GM19099 (cell line): ENCODE data around the gene CIC.

Experiments used
- POLR2A ChIP-seq: IDR thresholded peaks from 3 replicates; pipeline ENCODE4 v1.6.1; 2011; ENCODE audit warnings: low read depth; ENCODE audit not compliant: insufficient read length; ENCODE audit errors: extremely low read depth

CIC gene

DNA sequence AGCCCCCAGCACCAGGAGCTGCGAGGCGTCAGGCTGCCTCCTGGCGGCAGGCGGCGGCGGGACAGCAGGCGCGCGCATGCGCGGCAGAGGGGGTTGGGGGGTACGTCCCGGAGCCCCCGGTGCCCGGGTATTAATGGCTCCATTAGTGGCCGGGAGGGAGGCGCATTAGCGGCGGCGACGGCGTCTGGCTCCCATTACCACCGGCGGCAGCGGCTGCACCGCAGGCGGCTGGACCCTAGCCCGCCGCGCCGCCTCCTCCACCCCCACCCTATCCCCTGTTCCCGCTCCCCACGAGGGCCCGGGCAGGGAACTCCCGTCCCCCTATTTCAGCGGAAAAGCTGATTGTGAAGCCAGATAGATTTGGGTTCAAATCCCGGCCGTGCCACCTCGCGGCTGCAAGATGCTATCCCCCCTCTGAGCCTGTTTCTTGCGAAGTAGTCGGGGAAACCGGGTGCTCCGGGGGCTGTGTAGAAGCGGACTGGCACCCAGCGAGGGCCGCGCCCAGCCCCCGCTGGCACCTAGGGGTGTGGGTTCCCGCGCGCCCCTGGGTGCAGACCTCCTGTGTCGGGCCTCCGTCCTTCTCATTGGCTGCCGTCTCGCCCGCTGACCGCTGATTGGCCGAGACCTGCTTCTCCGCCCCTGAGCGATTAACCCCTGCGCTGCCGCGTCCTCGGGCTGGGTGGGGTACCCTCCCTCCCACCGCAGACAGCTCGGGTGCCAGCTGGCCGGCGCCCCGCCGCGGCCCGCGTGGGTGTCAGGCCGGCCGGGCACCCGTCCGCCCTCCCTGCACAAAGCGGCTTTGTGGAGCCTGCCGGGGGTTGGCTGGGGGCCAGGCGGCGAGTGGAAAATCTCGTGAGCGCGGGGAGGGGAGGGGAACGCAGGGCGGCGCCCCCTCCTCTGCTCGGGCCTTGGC lies 11.1 kb downstream of the CIC start:
- TF ChIP-seq POLR2A = peak; percentile 66

- no peak for TF ChIP-seq POLR2A
Measured at GRCh38 chr19:42280815-42281145, 11.7 kb downstream of the CIC start.

- no peak for TF ChIP-seq POLR2A
Measured at GRCh38 chr19:42281146-42281826, 12.2 kb downstream of the CIC start.

- no peak for TF ChIP-seq POLR2A
Measured at GRCh38 chr19:42281827-42282762, 13.0 kb downstream of the CIC start.

DNA sequence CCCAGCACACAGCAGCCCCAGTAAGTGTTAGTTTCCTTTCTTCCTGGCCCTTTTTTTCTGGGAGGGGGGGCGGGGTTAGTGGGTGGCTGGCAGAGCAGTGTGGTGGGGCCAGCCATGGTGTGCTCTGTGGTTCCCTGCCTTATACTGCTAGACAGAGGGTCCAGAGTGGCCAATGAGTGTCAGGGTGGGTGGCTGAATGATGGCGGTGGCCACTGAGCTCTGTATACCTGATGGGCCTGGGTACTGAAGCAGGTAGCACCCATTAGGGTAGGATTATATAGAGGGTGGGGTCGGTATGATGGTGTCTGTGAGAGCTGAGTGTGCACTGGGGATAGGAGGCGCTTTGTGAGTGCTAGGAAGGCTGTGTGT lies 13.8 kb downstream of the CIC start:
- no peak for TF ChIP-seq POLR2A

DNA sequence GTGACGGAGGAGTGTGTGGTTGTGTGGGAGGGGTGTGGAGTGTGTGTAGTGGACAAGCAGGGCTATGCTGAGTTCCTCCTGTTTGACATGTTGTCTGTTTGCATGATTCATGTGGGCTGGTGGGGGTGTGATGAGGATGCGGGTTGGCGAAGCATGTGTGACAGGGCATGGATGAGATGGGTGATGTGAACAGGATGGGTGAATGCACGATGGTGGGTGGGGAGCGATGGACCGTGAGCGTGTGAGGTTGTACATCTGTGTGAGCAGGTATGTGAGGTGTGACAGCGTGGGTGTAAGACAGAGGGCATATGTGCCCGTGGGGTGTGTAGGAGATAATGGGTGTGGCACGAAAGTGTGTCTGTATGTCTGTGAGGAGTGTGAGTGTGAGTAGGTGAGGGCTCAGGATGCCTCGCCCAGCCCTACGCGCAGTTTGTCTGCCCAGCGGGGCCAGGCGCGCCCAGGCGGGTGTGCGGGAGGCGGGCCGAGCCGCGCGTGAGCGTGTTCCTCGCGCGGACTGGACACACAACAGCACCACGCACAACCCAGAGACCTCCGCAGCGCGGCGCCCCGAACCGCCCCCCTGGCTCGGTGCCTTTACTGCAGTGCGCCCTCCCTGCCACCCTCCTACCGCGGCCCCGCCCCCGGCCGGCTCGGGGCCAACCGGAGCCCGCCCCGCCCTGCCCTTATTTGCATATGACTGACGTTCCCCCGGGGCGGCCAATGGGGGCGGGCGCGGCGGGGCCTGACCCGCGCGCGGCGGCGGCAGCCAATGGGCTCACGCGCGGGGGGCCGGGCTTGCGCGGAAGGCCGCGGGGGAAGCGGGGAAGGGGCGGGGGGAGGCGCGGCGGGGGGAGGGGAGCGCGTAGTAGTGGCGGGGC lies 14.4 kb downstream of the CIC start:
- TF ChIP-seq POLR2A = peak; percentile 71

GRCh38 chr19:42284066-42284501 lies 15.0 kb downstream of the CIC start:
- peak; percentile 63 for TF ChIP-seq POLR2A

DNA sequence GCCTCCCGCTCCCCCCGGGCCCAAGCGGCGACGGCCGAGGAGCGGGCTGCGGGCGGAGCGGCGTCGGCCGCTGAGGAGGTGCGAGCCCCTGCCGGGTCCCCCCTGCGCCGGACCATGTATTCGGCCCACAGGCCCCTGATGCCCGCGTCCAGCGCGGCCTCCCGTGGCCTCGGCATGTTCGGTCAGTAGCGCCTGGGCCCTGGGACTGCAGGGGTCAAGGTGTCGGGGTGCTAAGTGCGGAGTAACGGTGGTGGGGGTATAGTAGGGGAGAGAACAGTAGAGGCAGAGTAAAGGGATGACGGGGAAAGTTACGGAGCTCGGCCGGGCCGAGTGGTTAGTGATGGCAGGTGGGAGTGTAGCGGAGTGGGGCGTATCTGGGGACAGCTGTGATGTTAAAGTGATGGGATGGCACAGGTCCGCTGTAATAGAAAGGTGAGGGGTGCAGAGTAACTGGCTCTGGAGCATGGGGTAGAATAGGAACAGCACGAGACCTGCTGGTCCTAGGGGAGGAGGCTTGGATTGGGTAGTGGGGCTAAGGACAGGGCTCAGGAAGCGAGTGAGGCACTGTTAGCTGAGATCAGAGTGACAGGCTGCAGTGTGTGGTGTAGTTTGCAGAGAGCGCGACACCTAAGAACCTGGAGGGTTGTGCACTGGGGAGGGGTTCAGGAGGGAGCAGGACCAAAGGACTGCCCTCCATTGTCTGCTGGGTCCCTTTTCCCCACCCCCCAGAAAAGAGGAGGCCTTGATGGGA lies 15.7 kb downstream of the CIC start:
- TF ChIP-seq POLR2A = no peak

DNA sequence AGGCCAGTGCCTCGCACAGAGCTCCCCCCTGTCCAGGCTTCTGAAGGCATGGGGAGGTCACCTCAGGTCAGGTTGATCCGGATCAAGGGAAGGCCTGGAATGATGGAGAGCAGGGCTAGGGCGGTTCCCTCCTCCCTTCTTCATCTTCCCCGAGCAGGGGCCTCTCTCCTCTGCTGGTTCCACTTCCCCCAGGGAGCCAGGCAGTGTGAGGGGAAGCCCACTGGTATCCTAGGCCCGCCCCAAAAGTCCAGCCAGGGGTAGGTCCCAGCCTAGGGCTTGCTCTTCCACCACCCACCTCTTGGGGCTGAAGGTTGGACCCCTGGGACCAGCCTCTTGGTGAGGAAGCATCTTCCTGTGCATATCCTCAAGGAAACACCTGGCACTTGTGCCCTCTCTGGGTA lies 16.5 kb downstream of the CIC start:
- TF ChIP-seq POLR2A = no peak

GRCh38 chr19:42285988-42286348 lies 16.9 kb downstream of the CIC start:
- no peak for TF ChIP-seq POLR2A

GRCh38 chr19:42286349-42287016 lies 17.4 kb downstream of the CIC start:
- no peak for TF ChIP-seq POLR2A

GRCh38 chr19:42287017-42287826 lies 18.2 kb downstream of the CIC start:
- no peak for TF ChIP-seq POLR2A

- TF ChIP-seq POLR2A = no peak
Measured at GRCh38 chr19:42287827-42288107, 18.7 kb downstream of the CIC start.

DNA sequence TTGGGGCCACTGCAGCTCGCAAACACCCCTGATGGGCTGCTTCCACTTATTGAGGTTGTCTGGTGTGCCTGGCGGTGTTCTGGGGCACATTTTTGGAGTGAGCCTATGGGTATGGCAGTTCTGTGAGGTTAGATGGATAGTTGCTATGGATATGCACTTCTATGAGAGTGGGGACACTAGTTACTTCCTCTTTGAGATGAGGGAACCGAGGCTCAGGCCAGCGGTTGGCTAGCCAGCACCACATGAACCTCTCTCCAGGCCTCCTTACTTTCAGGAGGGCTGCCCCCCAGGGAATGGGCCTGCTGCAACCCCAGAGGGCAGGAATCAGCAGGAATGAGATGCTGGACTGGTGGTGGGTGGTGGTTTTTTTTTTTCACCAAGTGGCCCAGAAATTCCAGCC lies 19.3 kb downstream of the CIC start:
- TF ChIP-seq POLR2A = no peak
